Measurements from ENCODE around the gene SEC22A. TPM values are rescaled to one million over a fixed set of nuclear protein-coding genes. Genes with fewer than 3 reads are reported as not detected.

Gene SEC22A
- total RNA-seq, 1 experiment from 2014 or later: 46.3 TPM

DNA sequence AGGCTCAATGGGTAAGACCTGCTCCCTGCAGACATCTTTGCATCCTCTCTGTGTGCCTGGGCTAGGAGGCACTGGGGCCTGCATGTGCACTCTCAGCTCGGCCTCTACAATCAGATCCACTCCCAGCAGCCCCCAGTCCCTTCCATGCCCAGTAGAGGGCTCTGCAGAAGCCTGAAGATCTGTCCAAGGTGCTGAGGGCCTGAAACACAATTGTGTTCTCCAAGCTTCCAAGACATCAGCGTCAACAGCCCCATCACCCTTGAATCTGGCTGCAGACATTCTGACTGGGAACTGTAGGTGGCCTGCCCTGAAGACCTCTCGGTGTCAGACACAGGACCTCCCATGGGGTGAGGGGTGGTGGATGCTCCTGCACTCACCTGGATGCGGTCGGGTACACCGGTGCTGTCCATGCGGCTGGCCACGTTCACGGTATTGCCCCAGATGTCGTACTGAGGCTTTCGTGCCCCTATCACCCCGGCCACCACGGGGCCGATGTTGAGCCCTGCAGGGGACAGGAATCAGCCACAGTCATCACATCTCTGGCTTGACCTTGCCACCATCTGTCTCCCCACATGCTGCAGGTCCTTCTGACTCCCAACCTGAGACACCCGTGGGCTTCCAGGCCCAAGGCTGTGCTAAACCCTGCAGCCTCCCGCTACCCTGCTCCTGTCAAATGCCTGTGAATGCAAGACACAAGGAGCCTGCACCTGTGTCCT, 84.7 kb downstream of the SEC22A start:
- peak; percentile 90 for DNase-seq
- no peak overlapping the region for H3K4me2 ChIP-seq (ENCODE audit: low read depth, low read length, poor library complexity, severe bottlenecking)

GRCh38 chr3:123287051-123287961, 85.6 kb downstream of the SEC22A start:
- Histone ChIP-seq H3K27ac (ENCODE audit: low read length) (no peak overlapping the region), H3K4me3 (ENCODE audit: low read length) (no peak overlapping the region), H3K79me2 (ENCODE audit: low read length) (no peaks in the 10 kb centered on the region), H2AFZ (ENCODE audit: low read length) (no peak overlapping the region), H3K4me1 (ENCODE audit: low read length) (no peaks in the 10 kb centered on the region), H3K9ac (ENCODE audit: low read length) (no peak overlapping the region), H3K9me2 (replicated peaks; ENCODE audit: insufficient read depth, low read length) (no peaks in the 10 kb centered on the region), H3K36me3 (ENCODE audit: insufficient read depth, low read length) (no peaks in the 10 kb centered on the region), H4K20me1 (ENCODE audit: insufficient read depth, low read depth, low read length) (no peaks in the 10 kb centered on the region), H3K4me2 (ENCODE audit: low read depth, low read length, poor library complexity, severe bottlenecking) (no peak overlapping the region), H3K9me3 (ENCODE audit: low read length) (no peaks in the 10 kb centered on the region), H3K27me3 (ENCODE audit: low read length) (no peaks in the 10 kb centered on the region)
- no peak for DNase-seq

More for the DNA sequence above, 84.7 kb downstream of the SEC22A start:
- H3K79me2 ChIP-seq (ENCODE audit: low read length): no peaks in the 10 kb centered on the region
- no peaks in the 10 kb centered on the region for H3K9me2 ChIP-seq (replicated peaks; ENCODE audit: insufficient read depth, low read length)
- H3K4me3 ChIP-seq (ENCODE audit: low read length): no peak overlapping the region
- H3K9me3 ChIP-seq (ENCODE audit: low read length): no peaks in the 10 kb centered on the region
- H3K27me3 ChIP-seq (ENCODE audit: low read length): no peaks in the 10 kb centered on the region
- no peak overlapping the region for H3K27ac ChIP-seq (ENCODE audit: low read length)
- no peak overlapping the region for H3K9ac ChIP-seq (ENCODE audit: low read length)
- H2AFZ ChIP-seq (ENCODE audit: low read length): no peak overlapping the region
- no peaks in the 10 kb centered on the region for H3K4me1 ChIP-seq (ENCODE audit: low read length)
- no peaks in the 10 kb centered on the region for H4K20me1 ChIP-seq (ENCODE audit: insufficient read depth, low read depth, low read length)
- no peaks in the 10 kb centered on the region for H3K36me3 ChIP-seq (ENCODE audit: insufficient read depth, low read length)

DNA sequence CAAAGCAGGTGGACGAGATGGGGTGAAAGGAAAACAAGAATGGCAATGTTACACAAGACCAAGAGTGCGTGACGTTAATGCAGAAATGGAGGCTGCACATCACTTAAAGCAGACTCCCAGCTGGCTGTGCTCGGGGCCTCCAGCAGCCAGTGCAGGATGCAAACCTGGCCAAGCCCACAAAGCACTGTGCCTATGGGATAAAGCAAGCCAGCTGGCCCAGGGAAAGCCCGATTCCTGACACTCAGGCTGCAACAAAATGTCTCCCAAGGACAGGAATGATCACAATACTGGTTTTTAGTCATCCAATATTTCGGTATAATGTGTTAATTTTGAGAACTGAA, 86.2 kb downstream of the SEC22A start:
- no peak overlapping the region for H3K27ac ChIP-seq (ENCODE audit: low read length)
- DNase-seq: no peak
- H3K4me3 ChIP-seq (ENCODE audit: low read length): no peak overlapping the region
- H2AFZ ChIP-seq (ENCODE audit: low read length): no peak overlapping the region
- H3K9ac ChIP-seq (ENCODE audit: low read length): no peak overlapping the region
- no peaks in the 10 kb centered on the region for H3K36me3 ChIP-seq (ENCODE audit: insufficient read depth, low read length)
- no peak overlapping the region for H3K4me2 ChIP-seq (ENCODE audit: low read depth, low read length, poor library complexity, severe bottlenecking)
- H3K79me2 ChIP-seq (ENCODE audit: low read length): no peaks in the 10 kb centered on the region
- H3K9me3 ChIP-seq (ENCODE audit: low read length): no peaks in the 10 kb centered on the region
- H3K27me3 ChIP-seq (ENCODE audit: low read length): no peaks in the 10 kb centered on the region
- H3K9me2 ChIP-seq (replicated peaks; ENCODE audit: insufficient read depth, low read length): no peaks in the 10 kb centered on the region
- H3K4me1 ChIP-seq (ENCODE audit: low read length): peaks cover 5% of the 10 kb centered on the region; the same call in 1 of the 2 replicates
- H4K20me1 ChIP-seq (ENCODE audit: insufficient read depth, low read depth, low read length): no peaks in the 10 kb centered on the region

- no peaks in the 10 kb centered on the region for H3K36me3 ChIP-seq (ENCODE audit: insufficient read depth, low read length)
- no peak overlapping the region for H2AFZ ChIP-seq (ENCODE audit: low read length)
- no peaks in the 10 kb centered on the region for H3K9me3 ChIP-seq (ENCODE audit: low read length)
- peaks cover 6% of the 10 kb centered on the region; the same call in 1 of the 2 replicates for H3K4me1 ChIP-seq (ENCODE audit: low read length)
- no peak overlapping the region for H3K27ac ChIP-seq (ENCODE audit: low read length)
- no peak for DNase-seq
- no peaks in the 10 kb centered on the region for H4K20me1 ChIP-seq (ENCODE audit: insufficient read depth, low read depth, low read length)
- no peak overlapping the region for H3K4me3 ChIP-seq (ENCODE audit: low read length)
- H3K9me2 ChIP-seq (replicated peaks; ENCODE audit: insufficient read depth, low read length): no peaks in the 10 kb centered on the region
- no peaks in the 10 kb centered on the region for H3K27me3 ChIP-seq (ENCODE audit: low read length)
- H3K9ac ChIP-seq (ENCODE audit: low read length): no peak overlapping the region
- H3K79me2 ChIP-seq (ENCODE audit: low read length): no peaks in the 10 kb centered on the region
- H3K4me2 ChIP-seq (ENCODE audit: low read depth, low read length, poor library complexity, severe bottlenecking): no peak overlapping the region
These were observed 87.8 kb downstream of the SEC22A start for GRCh38 chr3:123289391-123290106.

GRCh38 chr3:123290107-123290930, 88.6 kb downstream of the SEC22A start:
- peaks cover 6% of the 10 kb centered on the region; the same call in 1 of the 2 replicates for H3K4me1 ChIP-seq (ENCODE audit: low read length)
- H3K4me2 ChIP-seq (ENCODE audit: low read depth, low read length, poor library complexity, severe bottlenecking): no peak overlapping the region
- H4K20me1 ChIP-seq (ENCODE audit: insufficient read depth, low read depth, low read length): no peaks in the 10 kb centered on the region
- no peaks in the 10 kb centered on the region for H3K9me2 ChIP-seq (replicated peaks; ENCODE audit: insufficient read depth, low read length)
- H3K9me3 ChIP-seq (ENCODE audit: low read length): no peaks in the 10 kb centered on the region
- no peak overlapping the region for H3K27ac ChIP-seq (ENCODE audit: low read length)
- no peaks in the 10 kb centered on the region for H3K36me3 ChIP-seq (ENCODE audit: insufficient read depth, low read length)
- H3K79me2 ChIP-seq (ENCODE audit: low read length): no peaks in the 10 kb centered on the region
- no peak for DNase-seq
- no peak overlapping the region for H2AFZ ChIP-seq (ENCODE audit: low read length)
- H3K27me3 ChIP-seq (ENCODE audit: low read length): no peaks in the 10 kb centered on the region
- no peak overlapping the region for H3K9ac ChIP-seq (ENCODE audit: low read length)
- H3K4me3 ChIP-seq (ENCODE audit: low read length): no peak overlapping the region

DNA sequence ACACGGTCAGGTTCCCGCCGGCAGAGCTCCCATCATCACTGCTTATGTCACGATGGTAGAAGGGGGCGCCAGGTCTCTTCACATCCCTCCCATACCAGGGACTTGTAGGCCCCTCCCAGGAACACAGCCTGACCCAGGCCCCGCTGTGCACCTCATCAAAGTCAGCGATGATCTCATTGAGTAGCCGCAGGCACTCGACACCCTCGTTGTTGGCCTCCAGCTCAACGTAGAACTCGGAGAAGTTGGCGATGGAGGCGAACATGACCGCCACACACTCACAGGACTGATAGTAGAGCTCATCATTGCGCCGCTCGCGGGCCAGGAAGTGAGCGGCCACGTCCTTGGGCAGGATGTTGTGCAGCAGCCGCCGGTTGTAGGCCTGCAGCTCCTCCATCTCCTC, 89.2 kb downstream of the SEC22A start:
- no peak overlapping the region for H3K27ac ChIP-seq (ENCODE audit: low read length)
- H3K27me3 ChIP-seq (ENCODE audit: low read length): no peaks in the 10 kb centered on the region
- H3K9me3 ChIP-seq (ENCODE audit: low read length): no peaks in the 10 kb centered on the region
- H3K9ac ChIP-seq (ENCODE audit: low read length): no peak overlapping the region
- no peaks in the 10 kb centered on the region for H3K9me2 ChIP-seq (replicated peaks; ENCODE audit: insufficient read depth, low read length)
- H2AFZ ChIP-seq (ENCODE audit: low read length): no peak overlapping the region
- H3K4me2 ChIP-seq (ENCODE audit: low read depth, low read length, poor library complexity, severe bottlenecking): no peak overlapping the region
- H4K20me1 ChIP-seq (ENCODE audit: insufficient read depth, low read depth, low read length): no peaks in the 10 kb centered on the region
- no peak for DNase-seq
- peaks cover 6% of the 10 kb centered on the region; the same call in 1 of the 2 replicates for H3K4me1 ChIP-seq (ENCODE audit: low read length)
- H3K4me3 ChIP-seq (ENCODE audit: low read length): no peak overlapping the region
- no peaks in the 10 kb centered on the region for H3K79me2 ChIP-seq (ENCODE audit: low read length)
- no peaks in the 10 kb centered on the region for H3K36me3 ChIP-seq (ENCODE audit: insufficient read depth, low read length)

DNA sequence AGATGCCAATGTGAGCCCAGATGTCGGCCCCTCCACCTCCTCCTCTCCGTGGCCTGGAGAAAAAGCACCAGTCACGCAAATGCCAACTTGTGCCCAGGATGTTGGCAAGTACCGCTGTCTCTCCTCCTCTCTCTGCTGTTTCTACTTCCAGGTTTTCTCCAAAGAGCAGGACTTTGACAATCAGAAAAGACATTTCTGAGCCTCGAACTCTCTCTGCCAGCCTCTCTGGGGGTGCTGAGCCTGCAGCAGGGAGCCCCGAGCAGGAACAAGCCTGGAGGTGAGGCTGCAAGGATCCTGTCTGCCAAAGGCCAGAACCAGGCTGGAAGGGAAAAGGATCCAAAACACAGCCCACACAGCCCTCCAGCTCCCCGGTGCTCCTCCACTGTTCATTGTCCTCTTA, 89.7 kb downstream of the SEC22A start:
- Histone ChIP-seq H2AFZ (ENCODE audit: low read length) (no peak overlapping the region), H3K36me3 (ENCODE audit: insufficient read depth, low read length) (no peaks in the 10 kb centered on the region), H4K20me1 (ENCODE audit: insufficient read depth, low read depth, low read length) (no peaks in the 10 kb centered on the region), H3K27me3 (ENCODE audit: low read length) (no peaks in the 10 kb centered on the region), H3K9me3 (ENCODE audit: low read length) (no peaks in the 10 kb centered on the region), H3K4me2 (ENCODE audit: low read depth, low read length, poor library complexity, severe bottlenecking) (no peak overlapping the region), H3K9me2 (replicated peaks; ENCODE audit: insufficient read depth, low read length) (no peaks in the 10 kb centered on the region), H3K27ac (ENCODE audit: low read length) (no peak overlapping the region), H3K4me1 (ENCODE audit: low read length) (peaks cover 6% of the 10 kb centered on the region; the same call in 1 of the 2 replicates), H3K4me3 (ENCODE audit: low read length) (no peak overlapping the region), H3K9ac (ENCODE audit: low read length) (no peak overlapping the region), H3K79me2 (ENCODE audit: low read length) (no peaks in the 10 kb centered on the region)
- DNase-seq: no peak
